Duodenal mucosa (tissue), 2 donors: ENCODE measurements around the gene FGFRL1.

Experiments used
- H3K27ac ChIP-seq: one replicate; pipeline ENCODE4 v1.7.0; 2013; ENCODE audit warnings: low read depth, low read length
- H3K27me3 ChIP-seq, 2 donors: one replicate each; pipeline ENCODE4 v1.7.0; 2013; ENCODE audit warnings: low read length in 2 of 2, control low read depth in 1 of 2; ENCODE audit not compliant: insufficient read depth in 2 of 2, control insufficient read depth in 1 of 2
- H3K36me3 ChIP-seq, 2 donors: one replicate each; pipeline ENCODE4 v1.7.0; 2013; ENCODE audit warnings: low read length in 2 of 2, control low read depth in 1 of 2; ENCODE audit not compliant: insufficient read depth in 2 of 2, control insufficient read depth in 1 of 2
- H3K4me1 ChIP-seq, 2 donors: one replicate each; pipeline ENCODE4 v1.7.0; 2013; ENCODE audit warnings: low read length in 2 of 2, control low read depth in 1 of 2; ENCODE audit not compliant: insufficient read depth in 2 of 2, control insufficient read depth in 1 of 2
- H3K4me3 ChIP-seq, 2 donors: one replicate each; pipeline ENCODE4 v1.7.0; 2013; ENCODE audit warnings: low read length in 2 of 2, low read depth in 1 of 2
- H3K9ac ChIP-seq, 2 donors: one replicate each; pipeline ENCODE4 v1.7.0; 2013; ENCODE audit warnings: low read length in 2 of 2, low read depth in 1 of 2
- H3K9me3 ChIP-seq, 2 donors: one replicate each; pipeline ENCODE4 v1.7.0; 2013; ENCODE audit warnings: low read length in 2 of 2, control low read depth in 1 of 2; ENCODE audit not compliant: control insufficient read depth in 1 of 2

FGFRL1 gene

GRCh38 chr4:1019729-1020470, 8.5 kb downstream of the FGFRL1 start:
- peaks cover 0 to 6% of the 10 kb centered on the region in 2 donors for H3K4me1 ChIP-seq
- H3K27me3 ChIP-seq = no peaks in the 10 kb centered on the region
- no peaks in the 10 kb centered on the region for H3K9me3 ChIP-seq
- H3K27ac ChIP-seq = no peak overlapping the region
- peaks cover 0 to 3% of the 10 kb centered on the region in 2 donors for H3K36me3 ChIP-seq
- no peak overlapping the region for H3K4me3 ChIP-seq
- H3K9ac ChIP-seq = no peak overlapping the region

GRCh38 chr4:1021386-1022050, 10.1 kb downstream of the FGFRL1 start:
- Histone ChIP-seq H3K4me3 (no peak overlapping the region), H3K27ac (no peak overlapping the region), H3K9ac (no peak overlapping the region)

GRCh38 chr4:1022051-1022738, 10.8 kb downstream of the FGFRL1 start:
- Histone ChIP-seq H3K36me3 (peaks cover 3 to 12% of the 10 kb centered on the region in 2 donors), H3K4me1 (peaks cover 5 to 20% of the 10 kb centered on the region in 2 donors), H3K9ac (no peak overlapping the region), H3K27me3 (no peaks in the 10 kb centered on the region), H3K9me3 (no peaks in the 10 kb centered on the region), H3K27ac (no peak overlapping the region), H3K4me3 (peak overlapping the region in 1 of 2 donors; percentile 16)

More at GRCh38 chr4:1021386-1022050, 10.1 kb downstream of the FGFRL1 start:
- H3K4me1 ChIP-seq = peaks cover 5 to 20% of the 10 kb centered on the region in 2 donors
- no peaks in the 10 kb centered on the region for H3K9me3 ChIP-seq
- no peaks in the 10 kb centered on the region for H3K27me3 ChIP-seq
- peaks cover 3 to 12% of the 10 kb centered on the region in 2 donors for H3K36me3 ChIP-seq

DNA sequence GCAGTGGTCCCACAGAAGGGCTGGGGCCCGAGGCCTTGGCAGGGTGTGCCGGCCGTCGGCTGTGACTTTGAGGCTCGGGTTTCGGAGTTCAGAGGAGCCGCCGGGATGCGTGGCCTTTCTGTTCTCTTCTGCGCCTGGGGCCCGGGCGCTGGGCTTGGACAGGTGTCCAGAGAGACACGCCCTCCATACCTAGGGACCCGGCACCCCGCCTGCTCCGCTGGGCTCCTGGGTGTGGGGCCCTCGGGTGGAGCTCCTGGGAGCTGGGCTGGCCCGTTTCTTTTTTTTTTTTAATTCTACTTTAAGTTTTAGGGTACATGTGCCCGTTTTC, 11.3 kb downstream of the FGFRL1 start:
- Histone ChIP-seq H3K4me3 (no peak overlapping the region), H3K4me1 (peaks cover 5 to 20% of the 10 kb centered on the region in 2 donors), H3K27me3 (peaks cover 0 to 3% of the 10 kb centered on the region in 2 donors), H3K27ac (no peak overlapping the region), H3K9me3 (no peaks in the 10 kb centered on the region), H3K36me3 (peaks cover 3 to 12% of the 10 kb centered on the region in 2 donors), H3K9ac (no peak overlapping the region)

GRCh38 chr4:1023075-1023640, 11.7 kb downstream of the FGFRL1 start:
- peaks cover 5 to 20% of the 10 kb centered on the region in 2 donors for H3K4me1 ChIP-seq
- no peak overlapping the region for H3K4me3 ChIP-seq
- no peak overlapping the region for H3K27ac ChIP-seq

DNA sequence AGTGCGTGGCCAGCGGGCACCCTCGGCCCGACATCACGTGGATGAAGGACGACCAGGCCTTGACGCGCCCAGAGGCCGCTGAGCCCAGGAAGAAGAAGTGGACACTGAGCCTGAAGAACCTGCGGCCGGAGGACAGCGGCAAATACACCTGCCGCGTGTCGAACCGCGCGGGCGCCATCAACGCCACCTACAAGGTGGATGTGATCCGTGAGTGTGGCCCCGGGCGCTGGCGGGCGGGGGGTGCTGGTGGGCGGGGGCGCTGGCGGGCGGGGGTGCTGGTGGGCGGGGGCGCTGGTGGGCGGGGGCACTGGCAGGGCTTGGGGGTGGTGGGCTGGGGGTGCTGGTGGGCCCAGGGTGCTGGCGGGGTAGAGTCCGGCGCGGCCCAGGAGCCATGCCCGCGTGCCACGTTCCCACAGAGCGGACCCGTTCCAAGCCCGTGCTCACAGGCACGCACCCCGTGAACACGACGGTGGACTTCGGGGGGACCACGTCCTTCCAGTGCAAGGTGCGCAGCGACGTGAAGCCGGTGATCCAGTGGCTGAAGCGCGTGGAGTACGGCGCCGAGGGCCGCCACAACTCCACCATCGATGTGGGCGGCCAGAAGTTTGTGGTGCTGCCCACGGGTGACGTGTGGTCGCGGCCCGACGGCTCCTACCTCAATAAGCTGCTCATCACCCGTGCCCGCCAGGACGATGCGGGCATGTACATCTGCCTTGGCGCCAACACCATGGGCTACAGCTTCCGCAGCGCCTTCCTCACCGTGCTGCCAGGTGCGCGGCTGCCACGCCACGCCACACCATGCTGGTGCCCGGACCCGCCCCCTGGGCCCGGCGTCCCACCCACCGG, 12.7 kb downstream of the FGFRL1 start:
- Histone ChIP-seq H3K9ac (no peak overlapping the region), H3K27me3 (peaks cover 5 to 15% of the 10 kb centered on the region in 2 donors), H3K4me1 (peaks cover 5 to 20% of the 10 kb centered on the region in 2 donors), H3K9me3 (no peaks in the 10 kb centered on the region), H3K27ac (no peak overlapping the region), H3K36me3 (peaks cover 3 to 12% of the 10 kb centered on the region in 2 donors), H3K4me3 (no peak overlapping the region)

More at GRCh38 chr4:1023075-1023640, 11.7 kb downstream of the FGFRL1 start:
- Histone ChIP-seq H3K9me3 (no peaks in the 10 kb centered on the region), H3K27me3 (peaks cover 0 to 7% of the 10 kb centered on the region in 2 donors), H3K9ac (no peak overlapping the region), H3K36me3 (peaks cover 3 to 12% of the 10 kb centered on the region in 2 donors)

GRCh38 chr4:1024882-1025545, 13.6 kb downstream of the FGFRL1 start:
- Histone ChIP-seq H3K27ac (no peak overlapping the region), H3K4me1 (peaks cover 5 to 20% of the 10 kb centered on the region in 2 donors), H3K9me3 (no peaks in the 10 kb centered on the region), H3K27me3 (peaks cover 8 to 22% of the 10 kb centered on the region in 2 donors), H3K9ac (no peak overlapping the region), H3K4me3 (no peak overlapping the region), H3K36me3 (peaks cover 3 to 12% of the 10 kb centered on the region in 2 donors)

- Histone ChIP-seq H3K27me3 (peaks cover 8 to 27% of the 10 kb centered on the region in 2 donors), H3K4me1 (peaks cover 5 to 20% of the 10 kb centered on the region in 2 donors), H3K9ac (no peak overlapping the region), H3K4me3 (peak overlapping the region in 1 of 2 donors; percentile 38), H3K27ac (no peak overlapping the region), H3K36me3 (peaks cover 3 to 12% of the 10 kb centered on the region in 2 donors), H3K9me3 (no peaks in the 10 kb centered on the region)
Observed at GRCh38 chr4:1026115-1026514, 14.7 kb downstream of the FGFRL1 start.
